Prostate gland (tissue), 2 donors: ENCODE measurements around the gene RIT2. TPM values are rescaled to one million over a fixed set of nuclear protein-coding genes. Genes with fewer than 3 reads are reported as not detected.

Source experiments
- DNase-seq: peaks from one replicate; pipeline ENCODE4 v3.0.0-alpha.2; 2019; ENCODE audit warnings: low spot score
- H3K27ac ChIP-seq, 2 donors: fragments of 200-600 bp; sonication (generic); 2 replicates each; pipeline ENCODE4 v1.5.1; 2017 to 2019
- H3K27me3 ChIP-seq: fragments of 200-600 bp; sonication (generic); replicated peaks from 2 replicates; pipeline ENCODE4 v1.5.1; 2019; ENCODE audit not compliant: insufficient read depth
- H3K36me3 ChIP-seq, 2 donors: fragments of 200-600 bp; sonication (generic); 1 replicate in 1 of 2; 2 replicates in 1 of 2; pipeline versions ENCODE4 v1.5.1 to v1.8.1; 2017 to 2019
- H3K4me1 ChIP-seq: fragments of 200-600 bp; sonication (generic); replicated peaks from 2 replicates; pipeline ENCODE4 v1.5.1; 2019
- H3K4me3 ChIP-seq, 2 donors: fragments of 200-600 bp; sonication (generic); 2 replicates each; pipeline ENCODE4 v1.5.1; 2017 to 2019
- H3K9me3 ChIP-seq: fragments of 200-600 bp; sonication (generic); 2 replicates; pipeline ENCODE4 v1.5.1; 2017
- CTCF ChIP-seq, 4 experiments: fragments of 200-600 bp in 2 of 4; fragments of 450-650 bp in 2 of 4; sonication (generic) in 2 of 4; IDR thresholded peaks; 1 replicate in 3 of 4; 2 replicates in 1 of 4; pipeline ENCODE4 v1.5.1; 2016 to 2019; ENCODE audit warnings: antibody characterized with exemption in 4 of 4, mild to moderate bottlenecking in 2 of 4, moderate library complexity in 2 of 4
- POLR2A ChIP-seq: fragments of 450-650 bp; IDR thresholded peaks from one replicate; pipeline ENCODE4 v1.6.1; 2016; ENCODE audit warnings: antibody characterized with exemption, mild to moderate bottlenecking
- POLR2AphosphoS5 ChIP-seq: sonication (generic); formaldehyde crosslinking; IDR thresholded peaks from one replicate; pipeline ENCODE4 v1.6.1; 2017; ENCODE audit warnings: antibody characterized with exemption
- WGBS: methylation state at CpG from one replicate; pipeline ENCODE4 v1.1.5; 2018; 5-methylcytosine and 5-hydroxymethylcytosine counted together
- intact Hi-C: fragments of 100-400 bp; cut with DNase I; formaldehyde crosslinking; loops from one replicate; pipeline ENCODE4 v1.14.2; 2022
- total RNA-seq, 2 donors: library from RNA; depleted of rRNA; stranded (reverse); fragments of >200 nt; gene quantifications; one replicate each; pipeline ENCODE4 v1.1.0, GENCODE V29; 2016

The RIT2 gene
- total RNA-seq, 2 donors from 2014 or later, result not detected

GRCh38 chr18:43122955-43123354 lies 7.5 kb upstream of the RIT2 start:
- TF ChIP-seq POLR2AphosphoS5, result no peak
- no peak for TF ChIP-seq CTCF (IDR thresholded peaks at IDR 0.05)
- no peak for TF ChIP-seq POLR2A
- no peaks in the 10 kb centered on the region for H3K36me3 ChIP-seq
- H3K27me3 ChIP-seq, result no peaks in the 10 kb centered on the region
- DNase-seq, result no peak
- no peaks in the 10 kb centered on the region for H3K9me3 ChIP-seq
- H3K4me3 ChIP-seq, result no peak overlapping the region
- no peak overlapping the region for H3K27ac ChIP-seq
- H3K4me1 ChIP-seq, result no peaks in the 10 kb centered on the region
- intact Hi-C loops, result no loop called here

GRCh38 chr18:43116699-43117294 lies 1.3 kb upstream of the RIT2 start:
- Histone ChIP-seq H3K4me1 (no peaks in the 10 kb centered on the region), H3K27ac (no peak overlapping the region), H3K9me3 (no peaks in the 10 kb centered on the region), H3K27me3 (no peaks in the 10 kb centered on the region), H3K4me3 (no peak overlapping the region), H3K36me3 (no peaks in the 10 kb centered on the region)
- intact Hi-C loops, result no loop called here
- TF ChIP-seq POLR2A, result no peak
- TF ChIP-seq CTCF (IDR thresholded peaks at IDR 0.05), result no peak
- no peak for TF ChIP-seq POLR2AphosphoS5
- no peak for DNase-seq
- 77% methylated on average over 2 of the region's 2 CpGs for WGBS

GRCh38 chr18:43113220-43113895 lies 2.1 kb downstream of the RIT2 start:
- DNase-seq, result no peak
- no peak for TF ChIP-seq CTCF (IDR thresholded peaks at IDR 0.05)
- no peak overlapping the region for H3K27ac ChIP-seq
- H3K4me1 ChIP-seq, result no peaks in the 10 kb centered on the region
- no peaks in the 10 kb centered on the region for H3K27me3 ChIP-seq
- H3K4me3 ChIP-seq, result no peak overlapping the region
- WGBS, result 81% methylated on average over 2 of the region's 2 CpGs
- H3K36me3 ChIP-seq, result no peaks in the 10 kb centered on the region
- no peaks in the 10 kb centered on the region for H3K9me3 ChIP-seq
- intact Hi-C loops, result no loop called here

- no peak for DNase-seq
- TF ChIP-seq POLR2A, result no peak
- TF ChIP-seq POLR2AphosphoS5, result no peak
- no peak for TF ChIP-seq CTCF (IDR thresholded peaks at IDR 0.05)
- H3K27ac ChIP-seq, result no peak overlapping the region
- intact Hi-C loops, result no loop called here
- no peaks in the 10 kb centered on the region for H3K27me3 ChIP-seq
- H3K36me3 ChIP-seq, result no peaks in the 10 kb centered on the region
- 38% methylated on average over 4 of the region's 4 CpGs for WGBS
- H3K4me3 ChIP-seq, result no peak overlapping the region
- no peaks in the 10 kb centered on the region for H3K9me3 ChIP-seq
- no peaks in the 10 kb centered on the region for H3K4me1 ChIP-seq
Observed at GRCh38 chr18:43108882-43109281, 6.6 kb downstream of the RIT2 start.

- intact Hi-C loops, result no loop called here
Observed at GRCh38 chr18:43108469-43108868, 7.0 kb downstream of the RIT2 start.

More at GRCh38 chr18:43108469-43108868, 7.0 kb downstream of the RIT2 start:
- H3K27me3 ChIP-seq, result no peaks in the 10 kb centered on the region
- H3K36me3 ChIP-seq, result no peaks in the 10 kb centered on the region
- TF ChIP-seq POLR2AphosphoS5 (no peak), POLR2A (no peak), CTCF (IDR thresholded peaks at IDR 0.05) (no peak)
- H3K4me1 ChIP-seq, result no peaks in the 10 kb centered on the region
- 85% methylated on average over 4 of the region's 4 CpGs for WGBS
- no peak overlapping the region for H3K4me3 ChIP-seq
- no peaks in the 10 kb centered on the region for H3K9me3 ChIP-seq
- H3K27ac ChIP-seq, result no peak overlapping the region
- DNase-seq, result no peak
